Measurements from ENCODE around the gene ZKSCAN7.
"Not testable (repeated sequence)": the region's sequence is repeated elsewhere in the genome, so short reads cannot be mapped to it uniquely, and the experiment has no call there.

Gene ZKSCAN7

GRCh38 chr3:44529927-44530326 lies 25.1 kb upstream of the ZKSCAN7 start:
- CTCF ChIA-PET = interaction anchor here (0.5 kb wide), 1 partner anchor 1707 kb away, joined by 4 read pairs; no protein-coding TSS in a partner anchor
- POLR2A ChIA-PET = no interaction called here
- no peak for DNase-seq (ENCODE audit: extremely low spot score)
- TF ChIP-seq SUZ12 (IDR thresholded peaks at IDR 0.05) = no peak
- no peak for TF ChIP-seq ELF4 (IDR thresholded peaks at IDR 0.05)
- no peak for TF ChIP-seq ZNF384 (IDR thresholded peaks at IDR 0.05)
- no peak for TF ChIP-seq TARDBP (IDR thresholded peaks at IDR 0.05)
- TF ChIP-seq FOXA1 (IDR thresholded peaks at IDR 0.05) = no peak
- TF ChIP-seq FOXK2 (IDR thresholded peaks at IDR 0.05) = no peak
- TF ChIP-seq LEF1 (IDR thresholded peaks at IDR 0.05; ENCODE audit: borderline replicate concordance) = no peak
- no peak for TF ChIP-seq FOXM1 (IDR thresholded peaks at IDR 0.05; ENCODE audit: borderline replicate concordance)
- no peak for TF ChIP-seq ARNT (IDR thresholded peaks at IDR 0.05)
- TF ChIP-seq HDGF (IDR thresholded peaks at IDR 0.05; ENCODE audit: borderline replicate concordance) = no peak
- no peak for TF ChIP-seq SP1 (IDR thresholded peaks at IDR 0.05)
- TF ChIP-seq L3MBTL2 (conservative IDR thresholded peaks at IDR 0.05) = no peak

DNA sequence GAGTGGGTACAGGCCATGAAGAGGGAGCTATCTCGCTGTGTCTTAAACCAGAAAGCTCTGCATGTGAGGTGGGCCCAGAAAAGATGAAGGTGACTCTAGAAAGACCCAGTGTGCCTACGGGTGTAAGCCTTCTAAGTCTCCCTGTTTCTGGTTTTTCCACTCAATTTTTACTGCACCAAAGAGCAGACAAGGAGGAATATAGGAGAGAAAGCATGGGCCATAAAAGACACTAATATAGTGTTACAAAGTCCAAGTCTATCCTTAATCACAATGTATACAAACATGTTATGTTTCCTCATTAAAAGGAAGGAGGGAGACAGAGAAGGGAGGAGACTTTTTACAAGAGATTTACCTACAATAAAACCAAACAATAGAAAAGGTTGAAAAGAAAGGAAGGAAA lies 24.1 kb upstream of the ZKSCAN7 start:
- TF ChIP-seq ARNT (IDR thresholded peaks at IDR 0.05) = no peak
- TF ChIP-seq SUZ12 (IDR thresholded peaks at IDR 0.05) = no peak
- no peak for TF ChIP-seq SP1 (IDR thresholded peaks at IDR 0.05)
- TF ChIP-seq CTBP1 (IDR thresholded peaks at IDR 0.05; ENCODE audit: borderline replicate concordance) = no peak
- TF ChIP-seq HDGF (IDR thresholded peaks at IDR 0.05; ENCODE audit: borderline replicate concordance) = no peak
- no peak for TF ChIP-seq ELF4 (IDR thresholded peaks at IDR 0.05)
- no peak for TF ChIP-seq FOXA1 (IDR thresholded peaks at IDR 0.05)
- no peak for DNase-seq (ENCODE audit: extremely low spot score)
- CTCF ChIA-PET = no interaction called here
- POLR2A ChIA-PET = no interaction called here

DNA sequence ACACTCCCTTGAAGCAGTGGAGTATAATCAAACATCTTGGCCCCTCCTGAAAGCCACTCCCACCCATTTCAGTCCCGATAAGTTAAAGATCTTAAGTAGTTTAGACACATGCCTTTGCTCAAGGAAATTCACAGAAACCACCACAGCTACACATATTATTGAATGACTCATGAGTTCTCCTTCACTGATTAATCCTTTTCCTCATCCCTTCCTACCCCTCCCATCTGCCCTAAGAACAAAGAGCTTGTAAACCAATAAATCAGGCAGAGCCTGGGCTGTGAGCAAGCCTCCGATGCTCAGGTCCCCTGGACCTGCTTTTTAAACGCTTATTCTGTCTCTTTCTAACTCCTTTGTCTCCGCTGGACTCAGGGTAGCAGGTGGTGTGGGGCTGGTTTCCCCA lies 20.3 kb upstream of the ZKSCAN7 start:
- POLR2A ChIA-PET; CTCF ChIA-PET; DNase-seq (ENCODE audit: extremely low spot score): not testable (repeated sequence)

DNA sequence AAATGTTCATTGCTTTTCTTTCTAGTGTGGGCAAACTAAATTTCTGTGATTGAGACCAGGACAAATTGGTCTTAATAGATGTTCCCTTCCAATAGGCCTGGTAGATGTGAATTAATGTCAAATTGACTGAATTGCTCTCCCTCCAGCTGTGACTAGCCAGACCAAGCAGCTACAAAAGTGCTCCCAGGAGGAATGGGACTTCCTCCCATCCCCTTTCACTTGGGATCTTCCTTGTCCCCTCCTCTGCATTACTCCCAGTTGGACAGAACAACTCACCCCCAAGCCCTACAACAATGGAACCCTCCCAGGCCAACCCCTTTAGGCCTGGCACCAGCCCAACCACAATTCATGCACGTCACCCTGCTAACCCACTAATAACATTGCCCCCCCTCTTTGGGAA lies 19.6 kb upstream of the ZKSCAN7 start:
- ChIA-PET CTCF (no interaction called here), POLR2A (no interaction called here)
- no peak for DNase-seq (ENCODE audit: extremely low spot score)
- TF ChIP-seq ARNT (IDR thresholded peaks at IDR 0.05) (no peak), TARDBP (IDR thresholded peaks at IDR 0.05) (no peak), NFRKB (IDR thresholded peaks at IDR 0.05) (no peak), CTBP1 (IDR thresholded peaks at IDR 0.05; ENCODE audit: borderline replicate concordance) (no peak), FOXK2 (IDR thresholded peaks at IDR 0.05) (no peak), BHLHE40 (IDR thresholded peaks at IDR 0.05; ENCODE audit: borderline replicate concordance) (no peak), LEF1 (IDR thresholded peaks at IDR 0.05; ENCODE audit: borderline replicate concordance) (no peak)

GRCh38 chr3:44544811-44545210 lies 10.2 kb upstream of the ZKSCAN7 start:
- POLR2A ChIA-PET; DNase-seq (ENCODE audit: extremely low spot score); CTCF ChIA-PET: not testable (repeated sequence)

DNA sequence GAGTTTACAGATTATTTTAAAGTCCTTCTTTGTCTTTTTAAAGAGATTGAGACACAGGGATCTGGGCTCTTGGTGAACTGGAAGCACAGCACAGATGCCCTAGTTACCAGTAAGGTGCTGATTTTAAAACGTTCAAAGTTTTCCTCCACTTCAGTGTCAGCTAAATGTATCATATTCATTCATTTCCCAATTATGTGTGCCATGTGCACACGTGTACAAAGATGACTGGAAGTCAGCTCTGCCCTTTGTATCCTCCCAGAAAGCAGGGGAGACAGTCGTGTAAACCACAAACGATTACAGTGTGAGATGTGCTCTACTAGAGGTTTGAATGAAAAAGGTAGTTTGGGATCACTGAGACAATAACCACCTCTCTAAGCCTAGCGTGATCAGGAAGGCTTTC lies 730 bp downstream of the ZKSCAN7 start:
- POLR2A ChIA-PET = no interaction called here
- CTCF ChIA-PET = no interaction called here
- no peak for DNase-seq (ENCODE audit: extremely low spot score)
- TF ChIP-seq FOXK2 (IDR thresholded peaks at IDR 0.05) (no peak), SUZ12 (IDR thresholded peaks at IDR 0.05) (no peak), SP1 (IDR thresholded peaks at IDR 0.05) (no peak), HDGF (IDR thresholded peaks at IDR 0.05; ENCODE audit: borderline replicate concordance) (no peak), LEF1 (IDR thresholded peaks at IDR 0.05; ENCODE audit: borderline replicate concordance) (no peak), L3MBTL2 (conservative IDR thresholded peaks at IDR 0.05) (no peak), NFRKB (IDR thresholded peaks at IDR 0.05) (no peak), FOXA1 (IDR thresholded peaks at IDR 0.05) (no peak), ARNT (IDR thresholded peaks at IDR 0.05) (no peak), ELF4 (IDR thresholded peaks at IDR 0.05) (no peak), CTBP1 (IDR thresholded peaks at IDR 0.05; ENCODE audit: borderline replicate concordance) (no peak), ZNF384 (IDR thresholded peaks at IDR 0.05) (no peak), FOXM1 (IDR thresholded peaks at IDR 0.05; ENCODE audit: borderline replicate concordance) (no peak), BHLHE40 (IDR thresholded peaks at IDR 0.05; ENCODE audit: borderline replicate concordance) (no peak), TARDBP (IDR thresholded peaks at IDR 0.05) (no peak)
- TF ChIP-seq, protein P1, sequence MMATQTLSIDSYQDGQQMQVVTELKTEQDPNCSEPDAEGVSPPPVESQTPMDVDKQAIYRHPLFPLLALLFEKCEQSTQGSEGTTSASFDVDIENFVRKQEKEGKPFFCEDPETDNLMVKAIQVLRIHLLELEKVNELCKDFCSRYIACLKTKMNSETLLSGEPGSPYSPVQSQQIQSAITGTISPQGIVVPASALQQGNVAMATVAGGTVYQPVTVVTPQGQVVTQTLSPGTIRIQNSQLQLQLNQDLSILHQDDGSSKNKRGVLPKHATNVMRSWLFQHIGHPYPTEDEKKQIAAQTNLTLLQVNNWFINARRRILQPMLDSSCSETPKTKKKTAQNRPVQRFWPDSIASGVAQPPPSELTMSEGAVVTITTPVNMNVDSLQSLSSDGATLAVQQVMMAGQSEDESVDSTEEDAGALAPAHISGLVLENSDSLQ (IDR thresholded peaks at IDR 0.05) = no peak

- TF ChIP-seq SUZ12 (IDR thresholded peaks at IDR 0.05) (no peak), CTBP1 (IDR thresholded peaks at IDR 0.05; ENCODE audit: borderline replicate concordance) (no peak), SP1 (IDR thresholded peaks at IDR 0.05) (no peak), HDGF (IDR thresholded peaks at IDR 0.05; ENCODE audit: borderline replicate concordance) (no peak), LEF1 (IDR thresholded peaks at IDR 0.05; ENCODE audit: borderline replicate concordance) (no peak), FOXK2 (IDR thresholded peaks at IDR 0.05) (no peak), ZNF384 (IDR thresholded peaks at IDR 0.05) (no peak), FOXM1 (IDR thresholded peaks at IDR 0.05; ENCODE audit: borderline replicate concordance) (no peak), ARNT (IDR thresholded peaks at IDR 0.05) (no peak), FOXA1 (IDR thresholded peaks at IDR 0.05) (no peak), BHLHE40 (IDR thresholded peaks at IDR 0.05; ENCODE audit: borderline replicate concordance) (no peak)
- ChIA-PET CTCF (no interaction called here), POLR2A (no interaction called here)
- no peak for DNase-seq (ENCODE audit: extremely low spot score)
Observed at GRCh38 chr3:44557074-44557473, 2.1 kb downstream of the ZKSCAN7 start.

DNA sequence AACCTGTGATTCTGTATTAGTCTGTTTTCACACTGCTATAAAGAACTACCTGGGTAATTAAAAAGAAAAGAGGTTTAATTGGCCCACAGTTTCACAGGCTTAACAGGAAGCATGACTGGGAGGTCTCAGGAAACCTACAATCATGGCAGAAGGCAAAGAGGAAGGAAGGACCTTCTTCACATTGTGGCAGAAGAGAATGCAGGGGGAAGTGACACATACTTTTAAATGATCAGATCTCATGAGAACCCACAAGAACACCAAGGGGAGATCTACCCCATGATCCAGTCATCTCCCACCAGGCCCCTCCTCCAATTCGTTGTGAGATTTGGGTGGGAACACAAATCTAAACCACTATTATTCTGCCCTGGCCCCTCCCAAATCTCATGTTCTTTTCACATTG lies 6.1 kb downstream of the ZKSCAN7 start:
- ChIA-PET POLR2A (no interaction called here), CTCF (no interaction called here)
- TF ChIP-seq FOXK2 (IDR thresholded peaks at IDR 0.05) = no peak
- TF ChIP-seq HDGF (IDR thresholded peaks at IDR 0.05; ENCODE audit: borderline replicate concordance) = no peak
- no peak for TF ChIP-seq TARDBP (IDR thresholded peaks at IDR 0.05)
- no peak for TF ChIP-seq ARNT (IDR thresholded peaks at IDR 0.05)
- TF ChIP-seq, protein P1 (IDR thresholded peaks at IDR 0.05) = no peak
- no peak for TF ChIP-seq CTBP1 (IDR thresholded peaks at IDR 0.05; ENCODE audit: borderline replicate concordance)
- TF ChIP-seq L3MBTL2 (conservative IDR thresholded peaks at IDR 0.05) = no peak
- TF ChIP-seq BHLHE40 (IDR thresholded peaks at IDR 0.05; ENCODE audit: borderline replicate concordance) = no peak
- no peak for TF ChIP-seq LEF1 (IDR thresholded peaks at IDR 0.05; ENCODE audit: borderline replicate concordance)
- TF ChIP-seq ELF4 (IDR thresholded peaks at IDR 0.05) = no peak
- TF ChIP-seq NFRKB (IDR thresholded peaks at IDR 0.05) = no peak
- TF ChIP-seq SP1 (IDR thresholded peaks at IDR 0.05) = no peak
- TF ChIP-seq FOXM1 (IDR thresholded peaks at IDR 0.05; ENCODE audit: borderline replicate concordance) = no peak
- no peak for TF ChIP-seq ZNF384 (IDR thresholded peaks at IDR 0.05)
- no peak for DNase-seq (ENCODE audit: extremely low spot score)

Data from HEK293T (cell line).